ENCODE data around the gene CPNE4.

- no peak for TF ChIP-seq CTCF (IDR thresholded peaks at IDR 0.05)
- no peak for TF ChIP-seq POLR2A (IDR thresholded peaks at IDR 0.05)
Observed at GRCh38 chr3:131622726-131623125, 412.1 kb downstream of the CPNE4 start.
